Activated naive CD4-positive, alpha-beta T cell treated with anti-CD3 and anti-CD28 coated beads, Interleukin-2, amount 50 U/mL, for 72 hours (primary cell): ENCODE data around the gene ANXA8L1. TPM values are rescaled to one million over a fixed set of nuclear protein-coding genes. Genes with fewer than 3 reads are reported as not detected.
A peak's percentile ranks its signal among the peaks of the same experiment; 100 is the strongest.
"Not testable (repeated sequence)": the region's sequence is repeated elsewhere in the genome, so short reads cannot be mapped to it uniquely, and the experiment has no call there.

Source experiments
- ATAC-seq, 2 donors: fragments of 150-1000 bp; cut with Tn5 transposase; 2 replicates each; pipeline ENCODE4 v1.10.0; 2021; ENCODE audit warnings: mild to moderate bottlenecking in 2 of 2, moderate library complexity in 2 of 2
- DNase-seq, 2 donors: peaks; one replicate each; pipeline ENCODE4 v3.0.0; 2021 to 2022; ENCODE audit warnings: low spot score in 2 of 2
- H3K27ac Mint-ChIP-seq, 2 donors: one replicate each; pipeline ENCODE4 v1.8.0; 2022; ENCODE audit warnings: mild to moderate bottlenecking in 2 of 2, mixed read lengths in 2 of 2
- H3K36me3 Mint-ChIP-seq, 2 donors: one replicate each; pipeline ENCODE4 v1.8.0; 2022; ENCODE audit warnings: mixed read lengths in 2 of 2
- H3K9me3 Mint-ChIP-seq, 2 donors: one replicate each; pipeline ENCODE4 v1.8.0; 2022; ENCODE audit warnings: mixed read lengths in 2 of 2
- total RNA-seq, 2 donors: library from RNA; stranded (reverse); gene quantifications; one replicate each; pipeline ENCODE4 v1.2.3, GENCODE V29; 2022

ANXA8L1 gene
- total RNA-seq = not detected

GRCh38 chr10:46375406-46375805 is at the start of gene ANXA8L1:
ANXA8L1 (plus strand) TSS chr10:46375776; CDS start chr10:46375852, 76 bp downstream.
- not testable (repeated sequence) for H3K9me3 Mint-ChIP-seq, H3K27ac Mint-ChIP-seq, H3K36me3 Mint-ChIP-seq, DNase-seq, ATAC-seq

GRCh38 chr10:46326066-46326465 is 49.5 kb upstream of the ANXA8L1 start:
- H3K9me3 Mint-ChIP-seq = no peaks in the 10 kb centered on the region
- ATAC-seq (no peak), DNase-seq (no peak)
- no peaks in the 10 kb centered on the region for H3K36me3 Mint-ChIP-seq
- no peak overlapping the region for H3K27ac Mint-ChIP-seq

DNA sequence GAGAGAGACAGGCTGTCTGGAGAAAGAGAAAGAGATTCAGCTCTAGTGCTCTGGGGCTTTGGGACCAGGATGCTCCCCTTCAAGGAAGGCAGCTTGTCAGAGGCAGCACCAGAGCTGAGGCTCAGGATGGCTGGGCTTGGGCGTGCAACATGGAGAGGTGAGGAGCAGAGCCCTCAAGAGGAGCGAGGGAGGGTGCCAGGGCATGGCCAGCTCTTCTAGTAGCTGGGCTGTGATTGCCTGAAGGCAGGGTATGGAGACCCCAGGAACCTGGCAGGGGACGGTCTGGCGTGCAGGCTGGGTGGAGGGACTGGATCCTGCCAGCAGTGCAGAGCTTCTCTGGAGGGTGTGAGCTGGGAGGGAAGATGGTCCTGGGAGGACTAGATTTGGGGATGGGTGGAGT is 48.6 kb upstream of the ANXA8L1 start:
- DNase-seq (no peak), ATAC-seq (no peak)
- Mint-ChIP-seq H3K36me3 (no peaks in the 10 kb centered on the region), H3K9me3 (no peaks in the 10 kb centered on the region), H3K27ac (peak overlapping the region; percentile 0 to 73)

- no peaks in the 10 kb centered on the region for H3K9me3 Mint-ChIP-seq
- H3K36me3 Mint-ChIP-seq = no peaks in the 10 kb centered on the region
- DNase-seq (no peak), ATAC-seq (no peak)
- H3K27ac Mint-ChIP-seq = peak overlapping the region; percentile 0 to 72
These were observed 47.9 kb upstream of the ANXA8L1 start for GRCh38 chr10:46327685-46328084.

GRCh38 chr10:46328853-46329689 is 46.5 kb upstream of the ANXA8L1 start:
- no peak for ATAC-seq
- DNase-seq = no peak
- Mint-ChIP-seq H3K36me3 (no peaks in the 10 kb centered on the region), H3K9me3 (no peaks in the 10 kb centered on the region), H3K27ac (no peak overlapping the region)

DNA sequence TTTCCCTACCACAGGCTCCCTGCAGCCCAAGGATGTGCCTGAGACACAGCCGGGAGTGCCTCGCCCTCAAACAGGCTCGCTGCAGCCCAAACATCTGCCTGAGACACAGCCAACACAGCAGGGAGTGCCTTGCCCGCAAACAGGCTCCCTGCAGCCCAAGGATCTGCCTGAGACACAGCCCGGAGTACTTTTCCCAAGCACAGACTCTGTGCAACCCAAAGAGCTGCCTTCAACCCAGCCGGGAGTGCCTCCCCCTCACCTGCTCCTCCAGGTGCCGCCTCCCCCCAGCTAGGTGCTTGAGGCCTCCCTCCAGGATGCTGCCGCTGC is 45.9 kb upstream of the ANXA8L1 start:
- H3K9me3 Mint-ChIP-seq = no peaks in the 10 kb centered on the region
- H3K36me3 Mint-ChIP-seq = no peaks in the 10 kb centered on the region
- H3K27ac Mint-ChIP-seq = peak overlapping the region in 1 of 2 donors; percentile 15
- ATAC-seq (no peak), DNase-seq (no peak)

DNA sequence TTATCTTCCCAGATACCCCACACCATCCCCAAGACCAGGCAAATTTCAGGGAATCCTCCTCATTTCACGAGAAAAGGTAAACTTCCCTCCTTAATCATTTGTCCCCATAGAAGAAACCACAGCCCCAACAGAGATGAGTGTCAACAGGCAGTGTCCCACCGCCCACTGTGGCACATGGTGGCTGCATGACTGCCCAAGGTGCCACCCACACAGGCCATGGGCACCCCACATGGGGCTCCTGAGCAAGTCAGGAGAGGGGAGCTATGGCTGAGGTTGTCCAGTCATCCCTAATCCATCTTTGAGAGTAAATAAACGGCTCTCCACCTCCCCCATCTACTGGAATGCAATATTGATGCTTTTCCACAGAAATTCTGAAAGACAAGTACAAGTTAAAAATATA is 44.7 kb upstream of the ANXA8L1 start:
- Mint-ChIP-seq H3K9me3 (no peaks in the 10 kb centered on the region), H3K27ac (no peak overlapping the region), H3K36me3 (no peaks in the 10 kb centered on the region)
- DNase-seq (no peak), ATAC-seq (no peak)

DNA sequence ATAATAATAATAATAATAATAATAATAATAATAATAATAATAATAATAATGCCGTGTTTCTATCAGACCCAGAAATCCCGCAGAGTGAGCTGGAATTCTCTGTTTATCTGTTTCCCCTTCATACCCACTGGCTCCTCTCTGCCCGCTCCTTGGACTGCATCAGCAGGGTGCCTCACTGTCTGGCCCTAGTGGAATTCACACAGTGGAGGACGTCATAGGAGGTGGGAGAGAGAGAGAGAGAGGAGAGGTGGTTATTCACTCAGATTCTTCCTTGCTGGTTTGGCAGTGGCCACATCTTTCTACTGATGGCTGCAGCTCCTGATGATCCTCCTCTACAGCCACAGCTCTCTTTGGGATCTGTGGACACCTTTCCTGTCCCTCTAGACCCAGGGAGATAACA is 10.1 kb upstream of the ANXA8L1 start:
- H3K27ac Mint-ChIP-seq, H3K36me3 Mint-ChIP-seq, ATAC-seq, DNase-seq, H3K9me3 Mint-ChIP-seq: not testable (repeated sequence)

DNA sequence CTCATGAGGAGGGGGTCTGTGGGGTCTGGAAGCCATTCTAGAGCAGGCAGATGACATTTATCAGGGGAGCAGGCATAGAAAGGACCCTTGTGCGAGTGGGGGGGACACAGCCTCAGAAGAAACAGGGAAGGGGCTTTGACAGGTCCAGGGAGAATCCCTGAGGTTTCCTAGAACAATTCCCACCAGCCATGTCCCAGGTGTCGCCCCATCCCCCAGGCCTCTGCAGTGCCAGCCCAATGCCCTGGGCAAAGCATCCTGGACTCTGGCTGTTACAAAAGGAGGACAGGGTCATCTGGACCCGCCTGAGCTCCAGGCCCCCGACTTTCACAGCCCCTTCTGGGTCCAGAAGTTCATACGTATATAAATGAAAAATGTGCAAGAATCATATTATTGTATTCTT is 8.4 kb upstream of the ANXA8L1 start:
- H3K36me3 Mint-ChIP-seq, ATAC-seq, H3K9me3 Mint-ChIP-seq, H3K27ac Mint-ChIP-seq, DNase-seq: not testable (repeated sequence)

DNA sequence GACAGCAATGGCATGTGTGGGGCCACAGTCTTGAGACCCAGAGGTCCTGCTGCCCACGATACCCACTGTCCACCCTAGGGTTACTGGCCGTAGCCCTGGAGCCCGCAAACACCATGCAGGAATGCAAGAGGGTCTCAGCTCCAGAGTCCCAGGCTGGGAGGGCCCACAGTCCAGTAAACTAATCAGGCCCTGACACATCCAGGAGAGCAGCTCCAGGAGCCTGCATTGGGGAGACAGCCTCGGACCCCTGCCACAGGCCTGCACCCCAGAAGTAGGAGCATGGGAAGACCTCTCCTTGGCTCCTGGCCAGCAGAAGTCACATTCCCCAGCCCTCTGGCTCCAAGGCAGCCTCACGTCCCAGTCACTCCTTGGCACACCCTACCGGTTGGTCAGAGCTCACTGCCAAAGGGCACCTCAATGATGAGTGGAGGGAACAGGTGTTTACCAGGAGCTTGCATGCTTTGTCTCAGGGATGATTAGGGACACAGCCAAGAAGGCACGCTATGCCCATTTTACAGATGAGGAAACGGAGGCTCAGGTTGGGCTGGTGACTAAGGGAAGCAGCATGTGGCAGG is 7.8 kb upstream of the ANXA8L1 start:
- DNase-seq, H3K36me3 Mint-ChIP-seq, ATAC-seq: not testable (repeated sequence)

DNA sequence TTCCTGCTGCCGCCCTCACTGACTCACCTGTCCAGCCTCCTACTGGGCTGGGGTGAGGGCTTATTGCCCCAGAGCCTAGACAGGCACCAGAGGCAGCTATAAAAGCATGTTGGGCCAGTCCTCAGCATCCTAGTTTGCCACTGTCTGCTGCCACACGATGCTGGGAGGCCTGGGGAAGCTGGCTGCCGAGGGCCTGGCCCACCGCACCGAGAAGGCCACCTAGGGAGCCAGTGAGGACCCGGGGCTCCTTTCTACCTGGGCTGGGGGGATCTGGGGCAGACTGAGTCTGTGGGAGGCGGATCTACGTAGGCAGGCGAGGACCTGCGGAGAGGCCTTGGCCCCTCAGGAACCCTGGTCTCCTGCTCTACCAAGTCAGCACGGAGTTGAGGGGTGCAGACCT is 6.6 kb upstream of the ANXA8L1 start:
- not testable (repeated sequence) for H3K36me3 Mint-ChIP-seq, H3K27ac Mint-ChIP-seq, H3K9me3 Mint-ChIP-seq, ATAC-seq, DNase-seq

More for the DNA sequence above, 7.8 kb upstream of the ANXA8L1 start:
- H3K27ac Mint-ChIP-seq, H3K9me3 Mint-ChIP-seq: not testable (repeated sequence)

DNA sequence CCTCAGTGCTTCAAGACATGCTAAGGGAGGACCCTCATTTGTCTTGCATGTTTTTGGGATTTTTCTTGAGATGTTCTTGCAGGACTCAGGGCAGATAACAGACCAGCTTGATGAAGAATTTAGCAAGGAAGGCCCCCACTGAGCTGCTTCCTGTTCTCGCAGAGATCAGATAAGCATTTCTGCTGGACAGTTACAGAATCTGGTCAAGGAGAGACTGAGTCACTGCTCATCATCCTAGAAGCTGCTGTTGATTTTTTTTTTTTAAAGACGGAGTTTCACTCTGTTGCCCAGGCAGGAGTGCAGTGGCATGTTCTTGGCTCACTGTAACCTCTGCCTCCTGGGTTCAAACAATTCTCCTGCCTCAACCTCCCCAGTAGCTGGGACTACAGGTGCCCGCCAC is 1.2 kb upstream of the ANXA8L1 start:
- H3K9me3 Mint-ChIP-seq, DNase-seq, H3K36me3 Mint-ChIP-seq, ATAC-seq, H3K27ac Mint-ChIP-seq: not testable (repeated sequence)

DNA sequence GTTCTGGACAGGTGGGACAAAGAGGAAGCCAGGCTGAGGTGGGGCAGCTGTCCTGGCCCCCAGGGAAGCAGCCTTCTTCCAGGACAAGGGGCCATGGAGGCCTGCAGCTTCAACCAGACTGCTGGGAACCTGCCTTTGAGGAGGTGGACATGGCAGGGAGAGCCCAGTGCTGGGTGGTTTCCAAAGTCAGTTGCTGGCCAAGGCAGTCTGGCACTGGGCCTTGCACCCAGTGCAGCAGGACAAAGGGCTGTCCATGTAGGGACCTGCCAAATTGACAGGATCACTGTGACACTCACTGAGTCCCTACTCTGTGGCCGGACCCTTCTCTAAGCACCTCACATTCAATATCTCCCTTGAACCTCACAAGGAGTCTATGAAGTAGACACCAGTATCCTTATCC is 1.4 kb downstream of the ANXA8L1 start:
- not testable (repeated sequence) for ATAC-seq, H3K9me3 Mint-ChIP-seq, H3K27ac Mint-ChIP-seq, DNase-seq, H3K36me3 Mint-ChIP-seq

DNA sequence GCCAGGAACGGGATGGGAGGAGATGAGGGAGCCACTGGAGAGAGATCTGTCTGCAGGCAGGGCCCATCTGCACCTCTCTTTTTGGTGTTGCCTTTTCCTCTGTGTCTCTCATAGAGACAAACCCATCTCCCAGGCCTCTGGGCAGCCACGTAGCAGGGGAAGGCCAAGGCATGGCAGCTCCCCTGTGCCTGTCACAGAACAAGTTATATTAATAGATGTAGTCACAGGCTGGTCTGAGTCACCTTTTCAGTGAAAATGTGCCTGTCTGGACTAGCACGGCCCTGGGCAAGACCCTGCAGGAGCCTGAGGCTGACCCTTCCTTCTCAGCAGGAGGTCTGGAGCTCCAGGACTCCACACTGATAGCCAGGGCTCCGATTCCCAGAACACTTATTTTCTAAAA is 2.1 kb downstream of the ANXA8L1 start:
- not testable (repeated sequence) for ATAC-seq, H3K27ac Mint-ChIP-seq, H3K9me3 Mint-ChIP-seq, DNase-seq, H3K36me3 Mint-ChIP-seq

- H3K36me3 Mint-ChIP-seq, DNase-seq, H3K9me3 Mint-ChIP-seq, H3K27ac Mint-ChIP-seq: not testable (repeated sequence)
- ATAC-seq = peak in 1 of 2 donors; percentile 50
These were observed 2.5 kb downstream of the ANXA8L1 start for GRCh38 chr10:46378108-46378507.

DNA sequence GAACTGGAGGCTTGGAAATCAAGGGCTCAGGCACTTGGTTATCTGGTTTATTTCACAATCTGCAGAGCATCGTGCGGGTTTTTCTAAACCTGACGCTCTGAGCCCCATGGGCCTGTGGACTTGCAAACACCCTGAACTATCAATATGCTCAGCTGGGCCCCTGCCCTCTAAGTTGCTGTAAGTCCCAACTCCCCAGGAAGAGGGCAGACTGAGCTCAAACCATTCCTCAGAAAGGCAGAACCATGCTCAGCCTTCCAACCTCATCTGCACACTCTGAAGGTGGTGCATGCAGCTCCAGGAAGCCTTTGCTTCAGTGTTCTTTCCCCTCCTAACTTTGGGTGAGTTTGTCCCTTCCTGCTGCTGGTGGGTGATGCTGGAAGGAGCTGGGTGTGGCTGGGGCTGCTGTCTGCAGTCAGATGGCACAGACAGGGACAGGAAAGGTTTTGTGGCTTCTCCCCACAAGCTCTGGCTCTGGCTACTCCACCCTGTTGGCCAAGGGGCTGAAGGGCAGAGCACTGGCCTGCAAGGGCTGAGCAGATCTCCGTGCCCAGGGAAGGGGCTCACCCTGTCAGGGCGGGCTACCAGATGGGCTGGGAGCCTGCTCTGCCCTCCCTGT is 3.8 kb downstream of the ANXA8L1 start:
- not testable (repeated sequence) for H3K27ac Mint-ChIP-seq, ATAC-seq, H3K9me3 Mint-ChIP-seq, DNase-seq, H3K36me3 Mint-ChIP-seq

GRCh38 chr10:46385858-46386257 is 10.3 kb downstream of the ANXA8L1 start:
- not testable (repeated sequence) for DNase-seq, H3K27ac Mint-ChIP-seq, H3K36me3 Mint-ChIP-seq, H3K9me3 Mint-ChIP-seq
- ATAC-seq = peak in 1 of 2 donors; percentile 47
